Stimulated activated naive CD8-positive, alpha-beta T cell treated with anti-CD3 and anti-CD28 coated beads, Interleukin-15, Interleukin-2, amounts not matched to agents 100 ng/mL and 50 ng/mL, for 24 hours (primary cell): Measurements from ENCODE around the gene GPR143.
A peak's percentile ranks its signal among the peaks of the same experiment; 100 is the strongest.

Source experiments
- H3K27ac Mint-ChIP-seq: one replicate; pipeline ENCODE4 v1.8.0; 2021; ENCODE audit warnings: mild to moderate bottlenecking, mixed read lengths
- H3K27me3 Mint-ChIP-seq: one replicate; pipeline ENCODE4 v1.8.0; 2021; ENCODE audit warnings: mixed read lengths
- H3K36me3 Mint-ChIP-seq: one replicate; pipeline ENCODE4 v1.8.0; 2021; ENCODE audit warnings: low read depth, mixed read lengths
- H3K4me1 Mint-ChIP-seq: one replicate; pipeline ENCODE4 v1.8.0; 2021; ENCODE audit warnings: low read depth, mixed read lengths
- H3K4me3 Mint-ChIP-seq: one replicate; pipeline ENCODE4 v1.8.0; 2021; ENCODE audit warnings: mild to moderate bottlenecking, mixed read lengths
- H3K9me3 Mint-ChIP-seq: one replicate; pipeline ENCODE4 v1.8.0; 2021; ENCODE audit warnings: mixed read lengths

The GPR143 gene

GRCh38 chrX:9681011-9681410, 84.6 kb downstream of the GPR143 start:
- Mint-ChIP-seq H3K4me1 (peaks cover 31% of the 10 kb centered on the region), H3K36me3 (peaks cover 35% of the 10 kb centered on the region), H3K4me3 (no peak overlapping the region), H3K9me3 (no peaks in the 10 kb centered on the region), H3K27ac (no peak overlapping the region), H3K27me3 (no peaks in the 10 kb centered on the region)

- H3K27me3 Mint-ChIP-seq: no peaks in the 10 kb centered on the region
- no peak overlapping the region for H3K27ac Mint-ChIP-seq
- H3K9me3 Mint-ChIP-seq: no peaks in the 10 kb centered on the region
- no peak overlapping the region for H3K4me3 Mint-ChIP-seq
- H3K36me3 Mint-ChIP-seq: peaks cover 40% of the 10 kb centered on the region
- peaks cover 31% of the 10 kb centered on the region for H3K4me1 Mint-ChIP-seq
These were observed 87.3 kb downstream of the GPR143 start for GRCh38 chrX:9678215-9678965.

DNA sequence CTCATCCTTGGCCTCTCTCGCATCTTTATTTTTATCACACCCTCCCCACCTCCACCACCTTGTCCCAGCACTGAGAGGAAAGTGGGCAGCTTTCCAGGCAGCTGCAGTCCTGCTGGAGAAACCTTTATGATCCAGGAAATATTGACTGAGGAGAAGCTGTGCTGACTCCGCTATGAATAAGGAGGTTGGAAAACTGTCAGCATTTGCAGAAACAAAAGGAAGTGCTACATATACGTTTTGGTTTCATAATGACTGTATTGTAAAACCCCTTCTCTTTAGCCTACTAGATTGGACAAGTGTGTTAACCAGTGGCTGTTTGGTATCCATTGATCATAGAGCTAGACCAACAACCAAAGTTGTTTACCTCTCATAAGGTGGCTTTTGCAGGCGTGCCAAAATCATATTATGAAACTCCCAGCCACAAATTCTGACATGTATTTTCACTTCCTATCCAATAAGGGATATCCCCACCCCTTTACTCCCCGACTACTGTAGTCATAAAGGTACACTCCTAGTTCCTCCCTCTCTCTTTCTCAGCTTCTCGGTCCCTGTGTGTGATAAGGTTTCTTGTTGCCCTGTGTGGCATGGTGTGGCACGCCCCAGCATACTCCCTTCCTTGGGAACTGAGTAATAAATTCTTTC, 88.4 kb downstream of the GPR143 start:
- Mint-ChIP-seq H3K4me1 (peaks cover 36% of the 10 kb centered on the region), H3K4me3 (no peak overlapping the region), H3K27me3 (no peaks in the 10 kb centered on the region), H3K27ac (peak overlapping the region; percentile 70), H3K9me3 (no peaks in the 10 kb centered on the region), H3K36me3 (peaks cover 49% of the 10 kb centered on the region)

DNA sequence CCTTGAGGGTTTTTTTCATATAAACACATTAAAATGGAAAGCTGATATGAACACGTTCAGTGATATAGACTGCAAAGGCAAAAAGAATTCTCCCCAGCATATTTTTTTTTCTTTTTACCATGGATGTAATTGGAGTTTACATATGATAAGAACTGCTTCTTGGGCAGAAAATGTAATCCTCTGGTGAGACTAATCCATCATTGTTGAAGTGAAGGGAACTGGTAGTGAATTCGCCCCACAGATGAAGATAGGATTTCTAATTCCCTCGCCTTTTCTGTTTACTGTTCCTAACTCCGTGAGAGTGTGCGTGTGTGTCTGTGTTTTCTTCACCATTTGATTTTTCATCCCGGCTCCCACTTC, 88.9 kb downstream of the GPR143 start:
- Mint-ChIP-seq H3K36me3 (peaks cover 49% of the 10 kb centered on the region), H3K27ac (peak overlapping the region; percentile 70), H3K27me3 (no peaks in the 10 kb centered on the region), H3K4me1 (peaks cover 40% of the 10 kb centered on the region), H3K9me3 (no peaks in the 10 kb centered on the region), H3K4me3 (no peak overlapping the region)

DNA sequence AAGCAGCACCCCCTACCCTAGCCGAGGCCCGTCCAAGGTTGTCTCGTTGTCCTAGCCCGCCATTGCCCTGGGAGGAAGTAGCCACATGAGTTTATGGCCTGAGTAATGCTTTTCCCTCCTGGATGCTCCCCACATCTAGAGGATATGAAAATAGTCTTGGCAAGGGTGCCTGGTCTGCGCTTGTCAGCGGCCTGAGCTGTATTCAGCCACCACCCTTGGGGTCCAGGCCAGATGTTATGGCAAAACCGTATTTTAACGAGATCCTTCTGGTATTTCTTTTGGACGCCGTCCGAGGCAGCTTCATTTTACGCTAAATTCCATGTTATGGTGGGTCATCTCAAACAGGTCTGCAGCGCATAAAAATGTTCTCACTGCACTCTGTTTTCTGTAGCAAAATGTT, 89.3 kb downstream of the GPR143 start:
- Mint-ChIP-seq H3K27ac (no peak overlapping the region), H3K36me3 (peaks cover 48% of the 10 kb centered on the region), H3K27me3 (no peaks in the 10 kb centered on the region), H3K4me1 (peaks cover 40% of the 10 kb centered on the region), H3K9me3 (no peaks in the 10 kb centered on the region), H3K4me3 (no peak overlapping the region)
